Glomerular visceral epithelial cell (primary cell): ENCODE data around the gene ZNF844.
"Not testable (repeated sequence)": the region's sequence is repeated elsewhere in the genome, so short reads cannot be mapped to it uniquely, and the experiment has no call there.

Source experiments
- DNase-seq: peaks from one replicate; pipeline ENCODE4 v3.0.0-alpha.2; 2016; ENCODE audit errors: extremely low spot score

Gene ZNF844

DNA sequence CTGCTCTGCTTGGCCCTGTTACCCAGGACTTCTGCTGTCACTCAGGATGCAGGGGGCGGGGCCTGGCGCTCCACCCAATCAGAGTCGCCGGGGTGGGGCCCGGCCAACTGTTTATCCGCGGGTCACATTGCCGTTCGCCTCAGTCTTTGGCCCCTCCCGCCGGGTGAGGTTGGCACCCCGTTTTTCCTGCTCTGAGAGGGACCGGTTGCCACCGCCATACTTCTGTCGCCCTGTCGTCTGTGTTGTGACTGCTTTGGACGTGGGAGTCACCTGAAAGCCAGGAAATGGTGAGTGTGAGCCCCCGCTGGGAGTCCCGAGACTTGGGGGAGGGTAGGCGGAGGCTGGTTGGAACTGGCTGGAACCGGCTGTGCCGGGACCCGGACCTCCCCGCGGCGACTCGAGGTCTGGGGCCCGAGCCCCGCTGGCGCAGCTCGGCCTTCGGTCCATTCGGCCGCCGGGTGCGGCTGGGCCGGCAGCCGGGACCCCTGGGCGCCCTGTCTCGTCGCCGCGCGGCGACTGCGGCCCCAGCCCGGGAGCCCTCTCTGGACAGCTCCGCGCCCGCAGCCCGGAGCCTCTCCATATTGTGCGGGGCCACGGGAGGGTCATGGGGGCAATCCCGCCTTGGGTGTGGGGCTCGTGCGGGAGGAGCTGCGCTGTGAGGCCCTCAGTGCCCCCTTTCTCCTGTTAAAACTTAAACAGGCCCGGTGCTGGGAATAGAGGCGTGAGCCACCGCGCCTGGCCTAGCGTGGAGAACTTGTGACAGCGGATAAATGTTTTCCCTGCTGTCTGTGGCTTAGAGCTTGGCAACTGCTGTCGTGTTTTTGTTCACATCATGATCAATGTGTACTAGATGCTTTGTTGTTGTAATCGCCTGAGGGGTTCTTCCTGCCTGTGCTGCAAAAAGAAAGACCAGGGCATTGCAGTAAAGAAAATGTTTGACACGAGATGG lies at the start of gene ZNF844:
TSS of gene ZNF844 (plus strand) at position 142 of the 949 bp plus-strand sequence. CDS start at position 285, 143 bp downstream.
- DNase-seq: no peak

- no peak for DNase-seq
Observed at GRCh38 chr19:12015015-12015752, 49.3 kb upstream of the ZNF844 start.

GRCh38 chr19:12015753-12016116 lies 48.8 kb upstream of the ZNF844 start:
- no peak for DNase-seq

GRCh38 chr19:12034198-12034597 lies 30.3 kb upstream of the ZNF844 start:
- no peak for DNase-seq

GRCh38 chr19:12034620-12035019 lies 29.9 kb upstream of the ZNF844 start:
- no peak for DNase-seq

GRCh38 chr19:12035220-12036172 lies 29.0 kb upstream of the ZNF844 start, which contains the start of gene ZNF433:
ZNF433 (minus strand) TSS chr19:12035679; CDS start chr19:12035539, 140 bp downstream.
- DNase-seq: peak; percentile 73

DNA sequence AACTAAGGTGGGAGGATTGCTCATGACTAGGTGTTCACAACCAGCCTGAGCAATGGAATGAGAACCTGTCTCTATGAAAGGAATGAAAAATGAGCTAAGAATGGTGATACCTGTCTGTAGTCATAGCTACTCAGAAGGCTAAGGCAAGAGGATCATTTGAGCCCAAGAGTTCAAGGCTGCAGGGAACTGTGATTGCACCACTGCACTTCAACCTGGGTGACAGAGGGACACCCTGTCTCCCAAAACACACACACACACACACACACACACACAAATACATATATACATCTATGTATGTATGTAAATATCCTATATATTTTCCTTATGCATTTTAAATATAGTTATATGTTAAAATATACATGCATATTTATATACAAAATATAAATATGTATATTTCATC lies 21.6 kb upstream of the ZNF844 start:
- DNase-seq: no peak

DNA sequence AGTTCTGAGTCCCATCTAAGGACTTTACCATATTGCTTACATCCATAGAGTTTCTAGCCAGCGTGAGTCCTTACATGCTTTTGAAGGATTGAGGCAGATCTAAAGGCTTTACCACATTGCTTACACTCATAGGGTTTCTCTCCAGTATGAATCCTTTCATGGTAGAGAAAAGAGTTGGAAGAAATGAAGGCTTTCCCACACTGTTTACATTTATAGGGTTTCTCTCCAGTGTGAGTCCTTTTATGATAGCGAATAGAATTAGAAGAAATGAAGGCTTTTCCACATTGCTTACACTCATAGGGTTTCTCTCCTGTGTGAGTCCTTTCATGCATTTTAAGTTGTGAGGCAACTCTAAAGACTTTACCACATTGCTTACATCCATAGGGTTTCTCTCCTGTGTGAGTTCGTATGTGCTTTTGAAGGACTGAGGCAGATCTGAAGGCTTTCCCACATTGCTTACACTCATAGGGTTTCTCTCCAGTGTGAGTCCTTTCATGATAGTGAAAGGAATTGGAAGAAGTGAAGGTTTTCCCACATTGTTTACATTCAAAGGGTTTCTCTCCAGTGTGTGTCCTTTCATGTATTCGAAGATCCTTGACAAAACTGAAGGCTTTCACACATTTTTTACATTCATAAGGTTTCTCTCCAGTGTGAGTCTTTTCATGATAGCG lies 20.6 kb upstream of the ZNF844 start:
- no peak for DNase-seq

- DNase-seq: no peak
Observed at GRCh38 chr19:12047868-12048267, 16.7 kb upstream of the ZNF844 start.

DNA sequence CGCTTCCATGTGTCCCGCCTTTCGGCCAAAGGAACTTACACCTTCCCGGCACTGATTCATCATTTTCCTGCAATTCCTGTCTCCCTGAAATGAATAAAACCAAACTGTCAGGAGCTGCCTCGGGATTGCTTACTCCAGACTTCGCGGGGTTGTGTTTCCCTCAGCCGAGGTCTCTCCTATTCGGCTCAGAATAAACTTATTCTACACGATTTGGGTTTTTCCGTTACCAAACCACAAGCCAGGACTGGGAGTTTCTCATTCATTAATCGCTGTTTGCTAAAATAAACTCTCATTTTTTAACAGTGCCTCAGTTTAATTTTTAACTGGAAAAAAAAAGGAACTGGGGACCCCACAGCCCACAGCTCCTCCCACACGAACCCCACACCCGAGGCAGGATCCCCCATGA lies 12.4 kb upstream of the ZNF844 start:
- no peak for DNase-seq

DNA sequence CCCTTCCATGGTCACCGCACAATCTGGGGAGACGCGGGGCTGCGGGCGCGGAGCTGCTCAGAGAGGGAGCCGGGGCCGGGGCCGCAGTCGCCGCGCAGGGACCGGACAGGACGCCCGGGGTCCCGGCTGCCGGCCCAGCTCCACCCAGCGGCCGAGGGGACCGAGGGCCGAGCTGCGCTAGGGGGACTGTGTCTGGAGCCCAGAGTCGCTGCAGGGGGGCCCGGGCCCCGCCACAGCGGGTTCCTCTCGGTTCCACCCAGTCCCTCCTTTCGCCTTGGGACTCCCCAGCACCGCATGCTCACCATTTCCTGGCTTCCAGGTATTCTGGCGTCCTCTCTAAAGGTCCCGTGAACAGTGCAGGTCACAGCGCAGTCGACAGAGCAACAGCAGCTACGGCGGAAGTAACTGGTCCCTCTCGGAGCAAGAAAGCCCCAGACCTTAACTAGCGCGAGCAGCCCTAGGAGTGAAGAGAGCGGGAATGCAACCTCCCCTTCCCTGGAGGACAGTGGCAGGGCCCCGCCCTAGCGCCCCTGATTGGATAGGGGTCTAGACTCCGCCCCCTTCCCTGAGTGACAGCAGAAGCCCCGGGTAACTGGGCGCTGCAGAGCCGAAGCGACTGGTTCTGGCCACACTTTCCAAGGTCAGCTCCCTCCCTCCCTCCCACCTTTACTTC lies 11.9 kb upstream of the ZNF844 start, which contains the start of gene ZNF878:
TSS of gene ZNF878 (minus strand) at position 465 of the 673 bp plus-strand sequence. CDS start at position 305, 160 bp downstream.
- peak; percentile 55 for DNase-seq

DNA sequence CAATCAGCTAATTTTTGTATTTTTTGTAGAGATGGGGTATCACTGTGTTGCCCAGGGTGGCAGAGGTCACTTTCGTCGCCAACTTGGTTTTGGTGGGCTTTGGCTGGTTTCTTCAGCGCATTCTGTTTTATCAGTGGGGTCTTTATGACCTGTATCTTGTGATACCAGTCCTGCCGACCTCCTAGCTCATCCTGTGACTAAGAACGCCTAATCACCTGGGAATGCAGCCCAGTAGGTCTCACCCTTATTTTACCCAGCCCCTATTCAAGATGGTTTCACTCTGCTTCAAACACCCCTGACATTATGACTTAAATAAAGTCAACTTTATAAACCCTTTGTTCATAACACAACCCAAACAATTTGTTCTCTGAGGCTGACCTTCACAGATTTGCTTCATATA lies 8.7 kb upstream of the ZNF844 start:
- DNase-seq: no peak

- no peak for DNase-seq
Observed at GRCh38 chr19:12075538-12076139, 11.1 kb downstream of the ZNF844 start.

DNA sequence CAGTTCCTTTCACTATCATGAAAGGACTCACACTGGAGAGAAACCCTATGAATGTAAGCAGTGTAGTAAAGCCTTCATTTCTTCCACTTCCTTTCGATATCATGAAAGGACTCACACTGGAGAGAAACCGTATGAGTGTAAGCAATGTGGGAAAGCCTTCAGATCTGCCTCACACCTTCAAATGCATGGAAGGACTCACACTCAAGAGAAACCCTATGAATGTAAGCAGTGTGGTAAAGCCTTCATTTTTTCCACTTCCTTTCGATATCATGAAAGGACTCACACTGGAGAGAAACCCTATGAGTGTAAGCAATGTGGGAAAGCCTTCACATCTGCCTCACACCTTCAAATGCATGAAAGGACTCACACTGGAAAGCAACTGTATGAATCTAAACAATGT lies 11.8 kb downstream of the ZNF844 start:
- DNase-seq: not testable (repeated sequence)

DNA sequence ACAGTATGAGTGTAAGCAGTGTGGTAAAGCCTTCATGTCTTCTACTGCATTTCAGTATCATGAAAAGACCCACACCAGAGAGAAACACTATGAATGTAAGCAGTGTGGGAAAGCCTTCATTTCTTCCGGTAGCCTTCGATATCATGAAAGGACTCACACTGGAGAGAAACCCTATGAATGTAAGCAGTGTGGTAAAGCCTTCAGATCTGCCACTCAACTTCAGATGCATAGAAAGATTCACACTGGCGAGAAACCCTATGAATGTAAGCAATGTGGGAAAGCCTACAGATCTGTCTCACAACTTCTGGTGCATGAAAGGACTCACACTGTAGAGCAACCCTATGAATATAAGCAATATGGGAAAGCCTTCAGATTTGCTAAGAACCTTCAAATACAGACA lies 12.8 kb downstream of the ZNF844 start:
- DNase-seq: no peak

- not testable (repeated sequence) for DNase-seq
Observed at GRCh38 chr19:12083336-12083735, 18.8 kb downstream of the ZNF844 start.

- no peak for DNase-seq
Observed at GRCh38 chr19:12085074-12085818, 20.7 kb downstream of the ZNF844 start.

GRCh38 chr19:12090807-12091206 lies 26.3 kb downstream of the ZNF844 start:
- DNase-seq: peak; percentile 20
